Erythroblast (primary cell): ENCODE data around the gene LORICRIN.

ENCODE experiments used
- GATA1 ChIP-seq: IDR thresholded peaks from 2 replicates; pipeline ENCODE4 v1.6.1; 2011; ENCODE audit warnings: low read depth, mild to moderate bottlenecking, control low read depth, low read length, moderate library complexity
- POLR2A ChIP-seq: IDR thresholded peaks from 2 replicates; pipeline ENCODE4 v1.6.1; 2011; ENCODE audit warnings: mild to moderate bottlenecking, low read length

DNA sequence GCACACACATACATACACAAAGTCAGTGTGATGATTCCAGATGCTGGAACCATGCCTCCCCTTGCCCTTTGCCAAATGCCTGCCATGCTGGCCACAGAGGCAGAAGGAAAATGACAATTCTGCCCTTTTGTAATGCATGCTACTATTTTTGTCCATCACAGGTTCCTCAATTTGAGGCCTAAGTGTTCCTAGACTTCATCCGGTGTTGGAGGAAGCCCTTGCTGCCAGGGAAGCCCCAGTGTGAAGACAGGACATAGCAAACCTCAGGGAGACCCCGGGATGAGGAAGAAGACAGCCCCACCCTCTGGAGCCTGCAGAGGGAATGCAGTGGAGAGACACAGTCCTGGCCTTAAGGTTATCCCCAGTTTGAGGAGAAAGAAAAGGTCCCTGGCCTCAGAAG is 27.7 kb upstream of the LORICRIN start:
- TF ChIP-seq POLR2A (no peak), GATA1 (no peak)
